Adrenal gland (tissue), 12 donors: ENCODE data around the gene NAPB. TPM values are rescaled to one million over a fixed set of nuclear protein-coding genes. Genes with fewer than 3 reads are reported as not detected.

ENCODE experiments used
- DNase-seq, 7 donors: peaks; one replicate each; pipeline ENCODE4 v3.0.0-alpha.2; 2019 to 2020
- H3K27ac ChIP-seq, 5 donors: fragments of 200-600 bp; sonication (generic) in 4 of 5; 1 replicate in 3 of 5; 2 replicates in 2 of 5; pipeline versions ENCODE4 v1.5.1 to v1.8.0; 2016 to 2020; ENCODE audit warnings: mild to moderate bottlenecking in 1 of 5
- H3K27me3 ChIP-seq: fragments of 200-600 bp; 2 replicates; pipeline ENCODE4 v1.8.0; 2021
- H3K36me3 ChIP-seq, 2 donors: fragments of 200-600 bp; replicated peaks in 1 of 2; 1 replicate in 1 of 2; 2 replicates in 1 of 2; pipeline versions ENCODE4 v1.5.1 to v1.8.0; 2018 to 2022
- H3K4me1 ChIP-seq, 2 donors: fragments of 200-600 bp; replicated peaks in 1 of 2; 1 replicate in 1 of 2; 2 replicates in 1 of 2; pipeline versions ENCODE4 v1.5.1 to v1.8.0; 2018 to 2021
- H3K4me3 ChIP-seq, 4 donors: fragments of 200-600 bp; sonication (generic) in 3 of 4; one replicate each; pipeline ENCODE4 v1.5.1; 2016 to 2018
- H3K9me3 ChIP-seq, 3 donors: fragments of 200-600 bp; sonication (generic) in 1 of 3; replicated peaks in 1 of 3; 1 replicate in 2 of 3; 2 replicates in 1 of 3; pipeline versions ENCODE4 v1.5.1 to v1.8.0; 2016 to 2021
- CTCF ChIP-seq, 6 experiments: fragments of 450-650 bp in 4 of 6; fragments of 200-600 bp in 2 of 6; sonication (generic) in 1 of 6; IDR thresholded peaks; 1 replicate in 5 of 6; 2 replicates in 1 of 6; pipeline versions ENCODE4 v1.5.1 to v1.8.0; 2016 to 2021; ENCODE audit warnings: antibody characterized with exemption in 6 of 6, mild to moderate bottlenecking in 2 of 6, moderate library complexity in 1 of 6
- POLR2A ChIP-seq, 2 donors: fragments of 450-650 bp; IDR thresholded peaks; one replicate each; pipeline ENCODE4 v1.6.1; 2017; ENCODE audit warnings: antibody characterized with exemption in 2 of 2, mild to moderate bottlenecking in 2 of 2, moderate library complexity in 1 of 2
- WGBS, 4 donors: extraction: QIAGEN DNeasy Blood & Tissue Kit in 2 of 4; methylation state at CpG; one replicate each; pipeline versions ENCODE4 v1.1.5 to v1.1.7; 2013 to 2017; 5-methylcytosine and 5-hydroxymethylcytosine counted together
- intact Hi-C, 2 donors: fragments of 100-400 bp; cut with DNase I; formaldehyde crosslinking; loops; one replicate each; pipeline versions ENCODE4 v1.14.1 to v1.15.0; 2022 to 2023
- polyA plus RNA-seq, 3 donors: library from polyadenylated mRNA; stranded (reverse); fragments of 200-250 nt in 2 of 3; fragments of 350-450 nt in 1 of 3; fragmentation: Illumina TruSeq in 1 of 3; extraction: RNeasy Lipid Tissue Mini Kit (QIAGEN cat#74804) in 1 of 3; gene quantifications; one replicate each; pipeline ENCODE4 v1.2.3, GENCODE V29; 2013 to 2014
- total RNA-seq, 9 donors: library from RNA; depleted of rRNA in 4 of 9; stranded (reverse); fragments of >200 nt in 4 of 9; fragments of 120-200 nt in 1 of 9; fragmentation: NEBNext Ultra II Directional in 1 of 9; extraction: Animal tissue kit (Norgen Biotek cat#: 25700) in 1 of 9; gene quantifications; one replicate each; pipeline versions ENCODE4 v1.1.0 to v1.2.4, GENCODE V29; 2013 to 2023
- donor health status: healthy with polysubstance abuse.
- donor health status: Bipolar disorder and iron deficiency.
- donor health status: DM: yes; HTN: yes; CAD: no.
- donor health status: DM: no; HTN: no; CAD: no.
- donor health status: DM: no; HTN: no; CAD: no.
- donor health status: DM: yes; HTN: yes; CAD: no.

NAPB gene
- total and polyA plus RNA-seq, 12 donors, result 11.8 to 27.5 (median 20.2) TPM

- intact Hi-C loops, result loop anchor here in 1 of 2 donors (10.0 kb wide), 1 partner anchor 650 kb away; no protein-coding TSS in a partner anchor
- WGBS, 4 donors, result 61 to 80% (median 70%) methylated on average over 4 to 5 of the region's 5 CpGs
These were observed 77.0 kb downstream of the NAPB start for GRCh38 chr20:23344336-23344735.

GRCh38 chr20:23343590-23343989 is 77.7 kb downstream of the NAPB start:
- intact Hi-C loops, result loop anchor here in 1 of 2 donors (10.0 kb wide), 1 partner anchor 649 kb away; no protein-coding TSS in a partner anchor
- H3K9me3 ChIP-seq, result no peaks in the 10 kb centered on the region
- H3K27ac ChIP-seq, result no peak overlapping the region
- H3K4me3 ChIP-seq, result no peak overlapping the region
- TF ChIP-seq CTCF (IDR thresholded peaks at IDR 0.05) (no peak), POLR2A (IDR thresholded peaks at IDR 0.05) (no peak)
- H3K4me1 ChIP-seq, result no peaks in the 10 kb centered on the region
- no peaks in the 10 kb centered on the region for H3K36me3 ChIP-seq
- WGBS, 4 donors, result 85 to 96% (median 91%) methylated on average over 1 of the region's 1 CpG
- H3K27me3 ChIP-seq, result no peaks in the 10 kb centered on the region
- DNase-seq, result no peak

More at GRCh38 chr20:23344336-23344735, 77.0 kb downstream of the NAPB start:
- no peak overlapping the region for H3K4me3 ChIP-seq
- no peaks in the 10 kb centered on the region for H3K36me3 ChIP-seq
- H3K27ac ChIP-seq, result no peak overlapping the region
- H3K9me3 ChIP-seq, result no peaks in the 10 kb centered on the region
- peaks cover 0 to 3% of the 10 kb centered on the region in 2 donors for H3K4me1 ChIP-seq
- TF ChIP-seq POLR2A (IDR thresholded peaks at IDR 0.05) (no peak), CTCF (IDR thresholded peaks at IDR 0.05) (no peak)
- H3K27me3 ChIP-seq, result no peaks in the 10 kb centered on the region
- DNase-seq, result no peak

- TF ChIP-seq CTCF (IDR thresholded peaks at IDR 0.05) (no peak), POLR2A (IDR thresholded peaks at IDR 0.05) (no peak)
- DNase-seq, result no peak
- Histone ChIP-seq H3K27me3 (no peaks in the 10 kb centered on the region), H3K4me1 (no peaks in the 10 kb centered on the region), H3K36me3 (no peaks in the 10 kb centered on the region), H3K27ac (no peak overlapping the region), H3K4me3 (no peak overlapping the region), H3K9me3 (no peaks in the 10 kb centered on the region)
- 59 to 70% (median 66%) methylated on average over 2 of the region's 2 CpGs for WGBS, 4 donors
- intact Hi-C loops, result loop anchor here in 1 of 2 donors (10.0 kb wide), 1 partner anchor 646 kb away; no protein-coding TSS in a partner anchor
These were observed 80.2 kb downstream of the NAPB start for GRCh38 chr20:23341073-23341472.

GRCh38 chr20:23340524-23340923 is 80.8 kb downstream of the NAPB start:
- Histone ChIP-seq H3K36me3 (no peaks in the 10 kb centered on the region), H3K4me3 (no peak overlapping the region), H3K4me1 (no peaks in the 10 kb centered on the region), H3K27me3 (no peaks in the 10 kb centered on the region), H3K9me3 (no peaks in the 10 kb centered on the region), H3K27ac (no peak overlapping the region)
- TF ChIP-seq POLR2A (IDR thresholded peaks at IDR 0.05), result no peak
- TF ChIP-seq CTCF (IDR thresholded peaks at IDR 0.05), result peak; percentile 21 to 73 (median 56)
- 16 to 45% (median 39%) methylated on average over 9 of the region's 9 CpGs for WGBS, 4 donors
- intact Hi-C loops, result loop anchor here in 1 of 2 donors (10.0 kb wide), 1 partner anchor 646 kb away; no protein-coding TSS in a partner anchor
- peak in 6 of 7 donors; percentile 43 to 87 (median 60) for DNase-seq
